MCF 10A (cell line): ENCODE measurements around the gene FANCI. TPM values are rescaled to one million over a fixed set of nuclear protein-coding genes. Genes with fewer than 3 reads are reported as not detected.
A peak's percentile ranks its signal among the peaks of the same experiment; 100 is the strongest.

Source experiments
- BruUV-seq: library from RNA; stranded (reverse); fragments of 400-500 nt; replicated peaks from 2 replicates; lab custom pipeline; 2021; lab: Mats Ljungman, UMichigan
- CTCF ChIA-PET: fragments of 300-600 bp; sonication (Branson Sonifier 250); formaldehyde crosslinking; extraction: SDS; loops from one replicate; lab custom pipeline; 2021; ENCODE audit warnings: antibody characterized with exemption, inconsistent platforms; lab: Yijun Ruan, JAX
- POLR2A ChIA-PET: fragments of 300-600, 350-650 bp; sonication (Branson Sonifier 250); formaldehyde crosslinking; extraction: SDS; loops from one replicate; lab custom pipeline; 2020; ENCODE audit warnings: antibody characterized with exemption, inconsistent platforms; lab: Yijun Ruan, JAX
- DNase-seq: peaks from one replicate; pipeline ENCODE4 v3.0.0-alpha.2; 2018; ENCODE audit not compliant: unreplicated experiment
- H3K27ac Mint-ChIP-seq: one replicate; pipeline ENCODE4 v1.8.0; 2022; ENCODE audit warnings: mild to moderate bottlenecking, low read depth, mixed read lengths; ENCODE audit not compliant: unreplicated experiment
- H3K27me3 Mint-ChIP-seq: one replicate; pipeline ENCODE4 v1.8.0; 2022; ENCODE audit warnings: mixed read lengths; ENCODE audit not compliant: insufficient read depth, unreplicated experiment
- H3K36me3 Mint-ChIP-seq: one replicate; pipeline ENCODE4 v1.8.0; 2022; ENCODE audit warnings: mild to moderate bottlenecking, moderate library complexity, mixed read lengths; ENCODE audit not compliant: insufficient read depth, unreplicated experiment
- H3K4me1 Mint-ChIP-seq: one replicate; pipeline ENCODE4 v1.8.0; 2022; ENCODE audit warnings: mixed read lengths; ENCODE audit not compliant: insufficient read depth, unreplicated experiment
- H3K4me3 Mint-ChIP-seq: one replicate; pipeline ENCODE4 v1.8.0; 2022; ENCODE audit warnings: mild to moderate bottlenecking, moderate library complexity, mixed read lengths; ENCODE audit not compliant: unreplicated experiment
- H3K9me3 Mint-ChIP-seq: one replicate; pipeline ENCODE4 v1.8.0; 2022; ENCODE audit warnings: mixed read lengths; ENCODE audit not compliant: unreplicated experiment
- CTCF ChIP-seq: fragments of 200-600 bp; IDR thresholded peaks from one replicate; pipeline ENCODE4 v1.8.0; 2022; ENCODE audit warnings: antibody characterized with exemption, mild to moderate bottlenecking; ENCODE audit not compliant: unreplicated experiment
- intact Hi-C: fragments of 100-400 bp; cut with micrococcal nuclease; formaldehyde crosslinking; loops from 2 replicates; pipeline ENCODE4 v1.14.1; 2022
- total RNA-seq: library from RNA; stranded (reverse); gene quantifications from 2 replicates; pipeline ENCODE4 v1.2.3, GENCODE V29; 2022

The FANCI gene
- total RNA-seq, 1 experiment from 2014 or later = 34.0 TPM

DNA sequence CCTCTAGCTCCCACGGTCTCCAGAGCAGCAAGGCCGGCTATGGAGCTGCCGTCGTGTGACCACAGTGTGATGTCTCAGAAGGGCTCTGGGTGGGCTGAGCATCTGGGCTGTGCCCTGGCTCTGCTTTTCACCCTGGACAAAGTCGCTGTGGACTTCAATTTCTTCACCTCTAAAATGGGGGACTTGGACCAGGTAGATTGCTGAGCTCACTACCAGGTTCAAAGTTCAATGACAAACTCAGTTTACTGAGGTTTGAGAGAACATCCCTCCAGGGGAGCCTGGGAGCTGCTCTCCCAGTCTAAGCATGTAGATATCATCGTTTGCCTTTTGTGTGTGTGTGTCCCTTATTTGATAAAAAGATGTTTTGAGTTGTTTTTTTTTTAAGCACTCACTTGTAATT is 47.5 kb upstream of the FANCI start:
- BruUV-seq = no TSS peak
- POLR2A ChIA-PET = no interaction called here
- H3K9me3 Mint-ChIP-seq = no peaks in the 10 kb centered on the region
- no peak for TF ChIP-seq CTCF
- CTCF ChIA-PET = interaction anchor here (0.5 to 6.7 kb wide), 5 partner anchors 10 to 246 kb away, joined by 3 to 67 read pairs (median 4); no protein-coding TSS in a partner anchor
- intact Hi-C loops = no loop called here
- no peaks in the 10 kb centered on the region for H3K27me3 Mint-ChIP-seq
- peaks cover 7% of the 10 kb centered on the region for H3K4me1 Mint-ChIP-seq
- no peak for DNase-seq
- H3K36me3 Mint-ChIP-seq = peaks cover 39% of the 10 kb centered on the region
- H3K4me3 Mint-ChIP-seq = no peak overlapping the region
- no peak overlapping the region for H3K27ac Mint-ChIP-seq

- peak; percentile 11 for DNase-seq
- Mint-ChIP-seq H3K27ac (peak overlapping the region; percentile 5), H3K27me3 (no peaks in the 10 kb centered on the region), H3K4me3 (no peak overlapping the region), H3K4me1 (peaks cover 7% of the 10 kb centered on the region), H3K9me3 (no peaks in the 10 kb centered on the region), H3K36me3 (peaks cover 37% of the 10 kb centered on the region)
- ChIA-PET POLR2A (interaction anchor here (1.0 kb wide), 1 partner anchor 138 kb away, joined by 3 read pairs; the partner anchor contains the start of gene POLG), CTCF (interaction anchor here (6.7 kb wide), 1 partner anchor 10 kb away, joined by 67 read pairs; no protein-coding TSS in a partner anchor)
- TF ChIP-seq CTCF = no peak
- BruUV-seq = no TSS peak
- intact Hi-C loops = no loop called here
Observed at GRCh38 chr15:89196994-89197393, 46.8 kb upstream of the FANCI start.

GRCh38 chr15:89197503-89197971 is 46.2 kb upstream of the FANCI start:
- CTCF ChIA-PET = interaction anchor here (0.6 to 6.7 kb wide), 2 partner anchors 9 to 1024 kb away, joined by 6 to 67 read pairs; no protein-coding TSS in a partner anchor
- Mint-ChIP-seq H3K27me3 (no peaks in the 10 kb centered on the region), H3K4me1 (peaks cover 7% of the 10 kb centered on the region), H3K9me3 (no peaks in the 10 kb centered on the region), H3K4me3 (no peak overlapping the region), H3K36me3 (peaks cover 35% of the 10 kb centered on the region), H3K27ac (peak overlapping the region; percentile 5)
- TF ChIP-seq CTCF = no peak
- intact Hi-C loops = no loop called here
- BruUV-seq = no TSS peak
- DNase-seq = peak; percentile 46
- POLR2A ChIA-PET = interaction anchor here (1.0 kb wide), 1 partner anchor 137 kb away, joined by 3 read pairs; the partner anchor contains the start of gene POLG

- BruUV-seq = no TSS peak
Observed at GRCh38 chr15:89198196-89198595, 45.6 kb upstream of the FANCI start.

More at GRCh38 chr15:89198196-89198595, 45.6 kb upstream of the FANCI start:
- Mint-ChIP-seq H3K27ac (no peak overlapping the region), H3K27me3 (no peaks in the 10 kb centered on the region), H3K36me3 (peaks cover 28% of the 10 kb centered on the region), H3K4me1 (peaks cover 7% of the 10 kb centered on the region), H3K4me3 (no peak overlapping the region), H3K9me3 (no peaks in the 10 kb centered on the region)
- DNase-seq = no peak
- CTCF ChIA-PET = interaction anchor here (6.7 kb wide), 1 partner anchor 8 kb away, joined by 67 read pairs; no protein-coding TSS in a partner anchor
- intact Hi-C loops = no loop called here
- TF ChIP-seq CTCF = no peak
- POLR2A ChIA-PET = no interaction called here
